ENCODE results near the gene DYRK1A. TPM values are rescaled to one million over a fixed set of nuclear protein-coding genes. Genes with fewer than 3 reads are reported as not detected.
A peak's percentile ranks its signal among the peaks of the same experiment; 100 is the strongest.

The DYRK1A gene
- total and polyA plus RNA-seq, 2 donors from 2014 or later, result 14.5 to 78.0 TPM

DNA sequence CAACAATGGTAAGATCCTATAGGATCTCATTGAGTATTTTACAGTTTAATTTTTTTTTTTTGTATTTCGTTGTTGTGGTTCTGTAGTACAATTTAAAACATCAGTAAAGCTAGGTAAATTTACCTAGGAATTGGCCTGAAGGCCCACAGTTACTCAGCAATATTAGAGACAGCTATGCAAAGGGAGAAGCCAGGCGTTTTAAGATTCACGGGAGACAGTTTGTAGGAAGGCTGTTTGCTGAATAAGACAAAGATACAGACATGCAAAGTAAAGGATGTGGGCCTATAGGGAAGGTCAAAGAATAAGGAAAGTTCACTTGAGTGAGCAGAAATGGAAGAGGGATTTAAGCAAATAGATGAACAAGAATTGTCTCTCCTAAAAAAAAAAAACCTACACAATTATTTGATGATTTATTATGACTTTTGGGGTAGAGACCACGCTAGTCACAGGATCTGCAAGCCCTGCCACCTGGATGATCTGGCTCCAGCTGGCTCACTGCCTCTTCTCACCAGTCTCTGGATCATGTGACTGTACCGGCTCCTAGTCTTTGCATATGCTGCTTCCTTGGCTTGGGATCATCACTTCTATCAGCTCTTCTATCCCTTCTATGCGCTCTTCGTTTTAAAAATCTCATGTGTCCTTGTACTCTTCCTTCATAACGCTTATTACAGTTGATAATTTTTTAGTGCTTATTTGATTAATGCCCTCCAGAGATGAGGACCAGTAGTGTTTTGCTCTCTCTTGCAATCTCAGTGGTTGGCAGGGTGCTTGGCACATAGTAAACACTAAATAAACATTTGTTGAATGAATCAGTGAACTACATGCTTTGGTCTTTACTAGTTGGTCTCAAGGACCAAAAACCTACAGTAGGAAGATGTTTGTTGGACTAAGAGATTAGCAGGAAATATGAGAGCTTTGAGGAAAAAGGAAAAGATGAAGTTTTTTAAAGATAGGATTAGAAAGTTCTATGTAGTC is 14.1 kb downstream of the DYRK1A start:
- Histone ChIP-seq H3K36me3 (ENCODE audit: control insufficient read depth in 2 of 3, insufficient read depth in 3 of 3, low read length in 3 of 3) (peaks cover 0 to 2% (median 0%) of the 10 kb centered on the region in 3 donors), H3K4me1 (ENCODE audit: control insufficient read depth in 2 of 3, insufficient read depth in 2 of 3, low read depth in 1 of 3, low read length in 3 of 3) (peaks cover 0 to 15% (median 15%) of the 10 kb centered on the region in 3 donors), H3K27ac (ENCODE audit: low read depth in 2 of 2, low read length in 2 of 2) (peak overlapping the region in 1 of 2 donors; percentile 26), H3K4me3 (ENCODE audit: low read length in 3 of 3) (no peak overlapping the region), H3K9me3 (ENCODE audit: control insufficient read depth in 2 of 3, insufficient read depth in 1 of 3, low read length in 3 of 3) (no peaks in the 10 kb centered on the region), H3K9ac (ENCODE audit: low read length in 3 of 3) (no peak overlapping the region), H3K27me3 (ENCODE audit: control insufficient read depth, insufficient read depth, low read length) (no peaks in the 10 kb centered on the region)
- DNase-seq (peak in 2 of 5 donors; percentile 16 to 46), FAIRE-seq (no peak)
- intact Hi-C loops (cut with DNase I), result no loop called here
- TF ChIP-seq, protein P1, sequence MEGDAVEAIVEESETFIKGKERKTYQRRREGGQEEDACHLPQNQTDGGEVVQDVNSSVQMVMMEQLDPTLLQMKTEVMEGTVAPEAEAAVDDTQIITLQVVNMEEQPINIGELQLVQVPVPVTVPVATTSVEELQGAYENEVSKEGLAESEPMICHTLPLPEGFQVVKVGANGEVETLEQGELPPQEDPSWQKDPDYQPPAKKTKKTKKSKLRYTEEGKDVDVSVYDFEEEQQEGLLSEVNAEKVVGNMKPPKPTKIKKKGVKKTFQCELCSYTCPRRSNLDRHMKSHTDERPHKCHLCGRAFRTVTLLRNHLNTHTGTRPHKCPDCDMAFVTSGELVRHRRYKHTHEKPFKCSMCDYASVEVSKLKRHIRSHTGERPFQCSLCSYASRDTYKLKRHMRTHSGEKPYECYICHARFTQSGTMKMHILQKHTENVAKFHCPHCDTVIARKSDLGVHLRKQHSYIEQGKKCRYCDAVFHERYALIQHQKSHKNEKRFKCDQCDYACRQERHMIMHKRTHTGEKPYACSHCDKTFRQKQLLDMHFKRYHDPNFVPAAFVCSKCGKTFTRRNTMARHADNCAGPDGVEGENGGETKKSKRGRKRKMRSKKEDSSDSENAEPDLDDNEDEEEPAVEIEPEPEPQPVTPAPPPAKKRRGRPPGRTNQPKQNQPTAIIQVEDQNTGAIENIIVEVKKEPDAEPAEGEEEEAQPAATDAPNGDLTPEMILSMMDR (IDR thresholded peaks at IDR 0.05; ENCODE audit: borderline replicate concordance, extremely low read depth, insufficient read depth), result no peak

DNA sequence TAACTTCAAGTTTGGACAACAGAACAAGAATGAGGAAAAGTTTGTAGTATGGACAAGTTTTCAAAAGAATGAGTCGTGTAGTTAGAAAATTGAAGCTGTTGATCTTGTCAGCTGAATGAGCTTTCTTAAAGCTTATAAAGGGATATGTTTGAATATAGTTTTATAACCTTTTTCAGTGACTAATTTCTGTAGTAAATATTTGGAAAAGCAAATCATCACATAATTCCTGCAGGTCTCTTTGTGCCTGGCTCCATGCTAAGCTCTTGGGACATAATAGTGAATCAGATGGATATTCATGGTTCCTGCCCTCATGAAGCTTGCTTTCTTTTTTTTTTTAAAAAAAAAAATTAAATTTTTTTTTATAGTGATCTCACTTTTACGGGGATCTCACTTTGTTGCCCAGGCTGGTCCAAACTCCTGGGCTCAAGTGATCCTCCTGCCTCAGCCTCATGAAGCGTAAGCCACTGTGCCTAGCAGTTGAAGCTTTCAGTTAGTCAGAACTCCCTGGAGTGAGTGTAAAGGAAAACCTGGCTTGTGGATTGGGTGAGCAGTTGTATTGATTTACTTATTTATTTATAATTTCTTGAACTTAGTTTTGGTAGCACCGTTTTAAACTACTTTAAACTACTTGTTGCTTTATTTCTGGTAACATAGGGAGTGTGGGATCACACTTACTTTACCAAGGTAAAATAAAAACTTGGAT is 15.5 kb downstream of the DYRK1A start:
- intact Hi-C loops (cut with DNase I), result no loop called here

DNA sequence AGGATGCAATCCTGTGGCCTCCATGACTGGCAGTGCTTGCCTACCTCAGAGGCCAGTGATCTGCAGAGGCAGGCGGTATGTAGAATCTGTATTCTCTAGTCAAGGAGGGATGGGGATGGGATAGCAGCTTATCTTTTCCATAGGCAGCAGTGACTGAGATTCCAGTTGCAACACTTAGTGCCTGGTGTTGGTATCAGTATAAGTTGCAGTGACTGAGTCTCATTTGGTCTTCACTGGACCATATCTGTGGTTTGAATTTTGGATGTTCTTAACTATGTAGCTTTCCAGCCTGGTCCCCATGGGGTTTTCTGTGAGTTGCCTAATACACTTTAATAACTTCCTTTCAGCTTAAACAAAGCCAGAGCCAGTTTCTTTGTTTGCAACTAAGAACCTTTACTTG is 16.5 kb downstream of the DYRK1A start:
- H3K9ac ChIP-seq (ENCODE audit: low read length in 3 of 3), result no peak overlapping the region
- no peaks in the 10 kb centered on the region for H3K9me3 ChIP-seq (ENCODE audit: control insufficient read depth in 2 of 3, insufficient read depth in 1 of 3, low read length in 3 of 3)
- H3K36me3 ChIP-seq (ENCODE audit: control insufficient read depth in 2 of 3, insufficient read depth in 3 of 3, low read length in 3 of 3), result peaks cover 0 to 2% (median 0%) of the 10 kb centered on the region in 3 donors
- peaks cover 0 to 17% (median 16%) of the 10 kb centered on the region in 3 donors for H3K4me1 ChIP-seq (ENCODE audit: control insufficient read depth in 2 of 3, insufficient read depth in 2 of 3, low read depth in 1 of 3, low read length in 3 of 3)
- H3K27ac ChIP-seq (ENCODE audit: low read depth in 2 of 2, low read length in 2 of 2), result no peak overlapping the region
- H3K4me3 ChIP-seq (ENCODE audit: low read length in 3 of 3), result no peak overlapping the region
- H3K27me3 ChIP-seq (ENCODE audit: control insufficient read depth, insufficient read depth, low read length), result no peaks in the 10 kb centered on the region
- DNase-seq (no peak), FAIRE-seq (no peak)
- TF ChIP-seq, protein P1 (IDR thresholded peaks at IDR 0.05; ENCODE audit: borderline replicate concordance, extremely low read depth, insufficient read depth), result no peak
- intact Hi-C loops (cut with DNase I), result no loop called here

More for the DNA sequence above, 15.5 kb downstream of the DYRK1A start:
- peaks cover 0 to 17% (median 16%) of the 10 kb centered on the region in 3 donors for H3K4me1 ChIP-seq (ENCODE audit: control insufficient read depth in 2 of 3, insufficient read depth in 2 of 3, low read depth in 1 of 3, low read length in 3 of 3)
- FAIRE-seq, result no peak
- TF ChIP-seq, protein P1 (IDR thresholded peaks at IDR 0.05; ENCODE audit: borderline replicate concordance, extremely low read depth, insufficient read depth), result no peak
- no peak for DNase-seq
- H3K9ac ChIP-seq (ENCODE audit: low read length in 3 of 3), result no peak overlapping the region
- no peaks in the 10 kb centered on the region for H3K27me3 ChIP-seq (ENCODE audit: control insufficient read depth, insufficient read depth, low read length)
- H3K9me3 ChIP-seq (ENCODE audit: control insufficient read depth in 2 of 3, insufficient read depth in 1 of 3, low read length in 3 of 3), result no peaks in the 10 kb centered on the region
- H3K27ac ChIP-seq (ENCODE audit: low read depth in 2 of 2, low read length in 2 of 2), result no peak overlapping the region
- peaks cover 0 to 2% (median 0%) of the 10 kb centered on the region in 3 donors for H3K36me3 ChIP-seq (ENCODE audit: control insufficient read depth in 2 of 3, insufficient read depth in 3 of 3, low read length in 3 of 3)
- H3K4me3 ChIP-seq (ENCODE audit: low read length in 3 of 3), result no peak overlapping the region

Data from kidney (tissue), 14 donors.